Ectodermal cell (in vitro differentiated cells): ENCODE measurements around the gene SKA2.
A peak's percentile ranks its signal among the peaks of the same experiment; 100 is the strongest.
"Not testable (repeated sequence)": the region's sequence is repeated elsewhere in the genome, so short reads cannot be mapped to it uniquely, and the experiment has no call there.

Experiments used
- H3K27ac ChIP-seq: 2 replicates; pipeline ENCODE4 v1.7.0; 2013; ENCODE audit warnings: mild to moderate bottlenecking, low read depth, low read length; ENCODE audit not compliant: insufficient read depth, poor library complexity, severe bottlenecking
- H3K27me3 ChIP-seq: 2 replicates; pipeline ENCODE4 v1.7.0; 2013; ENCODE audit warnings: mild to moderate bottlenecking, low read length; ENCODE audit not compliant: insufficient read depth, control insufficient read depth, poor library complexity, severe bottlenecking
- H3K36me3 ChIP-seq: one replicate; pipeline ENCODE4 v1.7.0; 2013; ENCODE audit warnings: low read length; ENCODE audit not compliant: control insufficient read depth, insufficient read depth
- H3K4me1 ChIP-seq: one replicate; pipeline ENCODE4 v1.7.0; 2013; ENCODE audit warnings: low read length; ENCODE audit not compliant: control insufficient read depth, insufficient read depth
- H3K4me3 ChIP-seq: 2 replicates; pipeline ENCODE4 v1.7.0; 2013; ENCODE audit warnings: low read depth, low read length, control low read depth; ENCODE audit not compliant: insufficient read depth
- H3K9me3 ChIP-seq: 2 replicates; pipeline ENCODE4 v1.7.0; 2013; ENCODE audit warnings: mild to moderate bottlenecking, low read length, moderate library complexity; ENCODE audit not compliant: control insufficient read depth
- whole genome bisulfite sequencing, 2 experiments: methylation state at CpG; one replicate each; pipeline ENCODE4 v1.1.7; 2013; ENCODE audit warnings: missing lambda C conversion rate in 2 of 2; 5-methylcytosine and 5-hydroxymethylcytosine counted together

The SKA2 gene

DNA sequence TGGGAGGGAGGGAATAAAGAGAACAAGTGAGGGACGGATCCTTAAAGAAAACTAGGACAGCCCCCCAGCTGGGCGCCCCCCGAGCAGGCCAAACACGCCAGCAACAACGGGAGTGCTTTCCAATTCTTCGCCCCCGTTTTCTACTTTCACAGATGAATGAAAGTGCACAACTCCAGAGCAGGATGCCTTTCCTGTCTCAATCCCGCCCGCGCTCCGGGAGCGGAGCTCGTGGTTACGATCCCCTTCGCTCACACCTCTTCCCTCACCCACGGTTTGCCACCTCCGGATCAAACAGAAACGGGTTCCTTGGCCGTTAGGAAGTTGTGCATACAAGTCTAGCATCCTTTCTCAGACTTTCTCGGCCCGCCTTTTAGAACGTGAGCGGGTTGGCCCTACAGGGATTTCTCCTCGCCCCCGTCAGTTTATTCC lies 680 bp downstream of the SKA2 start:
- peaks cover 11% of the 10 kb centered on the region for H3K4me1 ChIP-seq
- WGBS, 2 experiments: 0% methylated on average over 25 of the region's 25 CpGs
- peak overlapping the region; percentile 70 for H3K4me3 ChIP-seq
- H3K9me3 ChIP-seq: no peaks in the 10 kb centered on the region
- H3K27me3 ChIP-seq: no peaks in the 10 kb centered on the region
- H3K27ac ChIP-seq: peak overlapping the region; percentile 99
- H3K36me3 ChIP-seq: no peaks in the 10 kb centered on the region

DNA sequence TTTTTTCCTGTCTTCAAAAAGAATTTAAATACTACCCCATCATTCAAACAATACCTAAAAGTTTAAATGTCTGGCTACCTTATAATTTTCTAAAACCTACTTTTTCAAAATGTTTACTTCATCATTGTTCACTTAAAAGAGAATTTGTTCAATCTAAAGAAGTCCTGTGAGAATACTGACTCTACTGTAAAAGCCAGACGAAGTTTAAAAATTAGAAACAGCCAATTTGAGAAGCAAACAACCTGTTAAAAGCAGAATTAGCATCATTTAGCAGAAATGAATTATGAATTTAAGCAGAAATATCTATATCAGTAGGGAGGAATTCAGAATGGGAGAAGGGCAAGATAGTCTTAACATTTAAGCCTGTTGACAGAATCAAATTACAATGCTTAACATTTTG lies 2.1 kb downstream of the SKA2 start:
- Histone ChIP-seq H3K27me3 (no peaks in the 10 kb centered on the region), H3K36me3 (no peaks in the 10 kb centered on the region), H3K27ac (no peak overlapping the region), H3K4me3 (peak overlapping the region; percentile 70), H3K9me3 (no peaks in the 10 kb centered on the region), H3K4me1 (peaks cover 11% of the 10 kb centered on the region)
- WGBS, 2 experiments: 75% methylated on average over 1 of the region's 1 CpG; no CpG with 5 or more reads in 1 of the 2 experiments

DNA sequence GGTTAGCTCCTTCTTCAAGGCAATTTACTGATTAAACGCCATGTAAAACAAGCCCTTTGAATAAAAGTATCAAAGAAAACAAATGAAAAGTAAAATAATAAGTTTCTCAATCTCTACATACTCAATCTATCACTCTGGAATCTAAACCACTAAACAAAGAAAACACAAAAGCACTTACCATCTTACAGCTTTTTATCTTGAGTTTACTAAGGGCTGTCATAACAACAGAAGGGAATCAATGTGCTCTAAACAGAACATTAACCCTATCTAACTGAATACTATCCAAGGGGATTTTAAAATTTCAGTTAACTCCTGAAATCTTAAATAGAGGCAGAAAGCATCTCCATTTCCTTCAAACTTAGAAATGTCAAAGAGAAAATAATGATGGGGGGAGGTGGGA lies 3.4 kb downstream of the SKA2 start:
- peaks cover 11% of the 10 kb centered on the region for H3K4me1 ChIP-seq
- 100% methylated on average over 1 of the region's 1 CpG; no CpG with 5 or more reads in 1 of the 2 experiments for WGBS, 2 experiments
- no peaks in the 10 kb centered on the region for H3K36me3 ChIP-seq
- H3K27ac ChIP-seq: no peak overlapping the region
- peak overlapping the region; percentile 70 for H3K4me3 ChIP-seq
- no peaks in the 10 kb centered on the region for H3K9me3 ChIP-seq
- no peaks in the 10 kb centered on the region for H3K27me3 ChIP-seq

DNA sequence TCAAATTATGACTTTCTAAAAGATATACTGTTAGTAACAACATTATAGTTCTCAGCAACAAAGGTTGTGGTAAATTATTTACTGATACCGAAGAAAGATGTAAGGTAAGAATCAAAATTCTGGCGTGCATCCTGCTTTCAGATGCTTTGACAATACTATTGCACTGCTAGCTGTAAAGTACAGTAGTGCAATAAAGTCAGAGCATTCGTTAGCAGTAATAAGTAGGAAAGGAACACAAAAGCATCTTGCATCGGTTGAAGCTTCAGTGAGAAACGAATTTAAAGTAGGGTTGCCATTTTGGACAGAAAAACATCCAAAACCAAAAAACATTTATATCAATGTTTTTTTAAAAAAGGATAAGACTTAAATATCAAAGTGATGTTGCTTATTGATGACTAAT lies 4.0 kb downstream of the SKA2 start:
- peaks cover 11% of the 10 kb centered on the region for H3K4me1 ChIP-seq
- H3K27ac ChIP-seq: no peak overlapping the region
- WGBS, 2 experiments: 89 to 95% methylated on average over 3 to 5 of the region's 5 CpGs
- H3K4me3 ChIP-seq: no peak overlapping the region
- H3K36me3 ChIP-seq: no peaks in the 10 kb centered on the region
- no peaks in the 10 kb centered on the region for H3K27me3 ChIP-seq
- no peaks in the 10 kb centered on the region for H3K9me3 ChIP-seq

DNA sequence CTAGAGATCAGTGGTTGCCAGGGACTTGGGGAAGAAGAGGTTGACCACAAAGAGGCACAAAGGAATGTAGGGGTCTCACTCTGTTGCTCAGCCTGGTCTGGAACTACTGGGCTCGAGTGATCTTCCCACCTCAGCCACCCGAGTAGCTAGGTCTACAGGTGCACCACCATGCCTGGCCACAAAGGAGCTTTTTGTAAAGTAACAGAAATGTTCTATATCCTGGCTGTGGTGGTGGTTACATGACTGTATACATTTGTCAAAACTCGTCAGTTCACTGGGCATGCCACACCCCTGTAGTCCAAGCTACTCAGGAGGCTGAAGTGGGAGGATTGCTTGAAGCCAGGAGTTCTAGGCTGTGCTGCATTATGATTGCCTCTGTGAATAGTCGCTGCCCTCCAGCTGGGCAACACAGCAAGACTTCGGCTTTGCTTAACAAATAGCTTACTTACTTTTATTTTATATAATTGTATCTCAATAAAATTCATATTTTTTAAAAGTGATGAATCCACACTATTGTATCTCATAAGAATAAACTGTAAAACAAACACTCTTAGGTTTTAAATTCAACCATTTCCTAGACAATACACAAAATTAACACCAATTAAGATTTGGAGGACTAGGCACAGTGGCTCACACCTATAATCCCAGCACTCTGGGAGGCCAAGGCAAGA lies 5.0 kb downstream of the SKA2 start:
- peaks cover 11% of the 10 kb centered on the region for H3K4me1 ChIP-seq
- no peaks in the 10 kb centered on the region for H3K36me3 ChIP-seq
- no peaks in the 10 kb centered on the region for H3K9me3 ChIP-seq
- H3K27ac ChIP-seq: no peak overlapping the region
- WGBS, 2 experiments: 95 to 98% methylated on average over 4 of the region's 5 CpGs
- no peak overlapping the region for H3K4me3 ChIP-seq
- H3K27me3 ChIP-seq: no peaks in the 10 kb centered on the region

DNA sequence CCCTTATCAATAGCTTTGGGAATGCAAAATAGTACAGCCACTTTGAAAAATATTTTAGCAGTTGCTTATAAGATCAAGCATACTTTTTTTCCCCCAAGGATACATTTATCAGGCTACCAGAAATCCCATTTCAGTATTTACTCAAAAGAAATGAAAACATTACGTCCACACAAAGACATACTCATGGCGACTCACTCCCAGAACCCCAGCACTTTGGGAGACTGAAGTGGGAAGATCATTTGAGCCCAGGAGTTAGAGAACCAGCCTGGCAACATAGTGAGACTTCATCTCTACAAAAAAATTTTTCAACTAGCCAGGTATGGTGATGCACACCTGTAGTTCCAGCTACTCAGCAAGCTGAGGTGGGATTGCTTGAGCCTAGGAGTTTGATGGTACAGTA lies 5.9 kb downstream of the SKA2 start:
- H3K27ac ChIP-seq: no peak overlapping the region
- 95 to 96% methylated on average over 2 of the region's 2 CpGs for WGBS, 2 experiments
- no peaks in the 10 kb centered on the region for H3K27me3 ChIP-seq
- H3K9me3 ChIP-seq: no peaks in the 10 kb centered on the region
- H3K36me3 ChIP-seq: no peaks in the 10 kb centered on the region
- H3K4me1 ChIP-seq: peaks cover 11% of the 10 kb centered on the region
- no peak overlapping the region for H3K4me3 ChIP-seq

DNA sequence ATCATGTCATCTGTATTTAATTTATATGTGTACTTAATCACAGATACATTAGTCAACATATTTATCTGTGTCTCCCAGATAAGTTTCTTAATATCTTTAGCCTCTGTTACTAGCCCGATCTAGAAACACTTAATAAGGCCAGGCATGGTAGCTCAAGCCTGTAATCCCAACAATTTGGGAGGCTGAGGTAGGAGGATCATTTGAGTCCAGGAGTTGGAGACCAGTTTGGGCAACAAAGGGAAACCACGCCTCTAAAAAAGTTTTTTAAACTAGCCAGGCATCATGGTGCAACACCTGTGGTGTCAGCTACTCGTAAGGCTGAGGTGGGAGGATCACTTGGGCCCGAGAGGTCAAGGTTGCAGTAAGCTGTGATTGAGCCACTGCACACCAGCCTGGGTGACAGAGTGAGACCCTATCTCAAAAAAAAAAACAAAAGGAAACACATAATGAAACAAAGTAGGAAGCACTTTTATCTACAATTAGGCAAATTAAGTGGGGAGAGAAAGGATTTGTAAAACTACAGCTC lies 9.4 kb downstream of the SKA2 start:
- no peaks in the 10 kb centered on the region for H3K27me3 ChIP-seq
- no peaks in the 10 kb centered on the region for H3K4me1 ChIP-seq
- H3K36me3 ChIP-seq: no peaks in the 10 kb centered on the region
- 92 to 97% methylated on average over 4 of the region's 4 CpGs for WGBS, 2 experiments
- no peak overlapping the region for H3K4me3 ChIP-seq
- H3K27ac ChIP-seq: no peak overlapping the region
- H3K9me3 ChIP-seq: no peaks in the 10 kb centered on the region

DNA sequence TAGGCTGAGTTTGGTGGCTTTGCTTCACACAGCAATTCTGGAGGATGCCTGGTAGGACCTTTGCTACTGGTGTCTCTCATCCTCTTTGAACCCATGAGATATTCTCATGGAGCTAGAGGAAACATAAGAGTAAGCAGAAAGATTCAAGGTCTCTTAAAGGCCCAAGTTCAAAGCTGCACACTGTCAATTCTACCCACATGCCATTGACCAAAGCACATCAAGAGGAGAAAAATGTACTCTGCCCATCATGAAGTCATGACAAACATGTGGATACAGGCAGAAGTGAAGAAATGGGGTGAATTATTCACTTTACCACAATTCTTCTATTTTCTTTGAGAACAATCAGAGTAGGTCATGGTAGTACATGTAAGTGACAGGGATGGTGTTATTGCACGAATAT lies 13.1 kb downstream of the SKA2 start:
- Histone ChIP-seq H3K4me3 (no peak overlapping the region), H3K27ac (no peak overlapping the region), H3K36me3 (no peaks in the 10 kb centered on the region), H3K27me3 (no peaks in the 10 kb centered on the region), H3K9me3 (no peaks in the 10 kb centered on the region), H3K4me1 (no peaks in the 10 kb centered on the region)
- 96 to 100% methylated on average over 1 of the region's 1 CpG for WGBS, 2 experiments

DNA sequence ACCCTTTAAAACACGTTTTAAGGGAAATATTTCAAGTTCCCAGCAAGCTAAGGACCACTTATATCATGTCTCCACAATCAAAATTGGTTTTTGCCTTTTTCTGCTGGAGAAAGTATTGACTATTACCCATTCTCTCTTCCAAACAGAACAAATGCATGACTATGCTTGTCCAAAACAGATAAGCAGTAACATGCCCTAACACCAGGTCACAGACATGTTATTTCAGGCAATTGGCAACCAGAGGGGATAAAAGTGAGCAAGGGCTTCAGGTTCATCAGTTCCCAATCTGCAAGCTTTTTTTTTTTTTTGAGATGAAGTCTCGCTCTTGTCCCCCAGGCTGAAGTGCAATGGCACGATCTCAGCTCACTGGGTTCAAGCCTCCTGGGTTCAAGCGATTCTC lies 15.0 kb downstream of the SKA2 start:
- Histone ChIP-seq H3K27me3 (no peaks in the 10 kb centered on the region), H3K27ac (no peak overlapping the region), H3K4me3 (no peak overlapping the region), H3K4me1 (no peaks in the 10 kb centered on the region), H3K36me3 (no peaks in the 10 kb centered on the region), H3K9me3 (no peaks in the 10 kb centered on the region)
- WGBS, 2 experiments: 91 to 99% methylated on average over 4 of the region's 4 CpGs

DNA sequence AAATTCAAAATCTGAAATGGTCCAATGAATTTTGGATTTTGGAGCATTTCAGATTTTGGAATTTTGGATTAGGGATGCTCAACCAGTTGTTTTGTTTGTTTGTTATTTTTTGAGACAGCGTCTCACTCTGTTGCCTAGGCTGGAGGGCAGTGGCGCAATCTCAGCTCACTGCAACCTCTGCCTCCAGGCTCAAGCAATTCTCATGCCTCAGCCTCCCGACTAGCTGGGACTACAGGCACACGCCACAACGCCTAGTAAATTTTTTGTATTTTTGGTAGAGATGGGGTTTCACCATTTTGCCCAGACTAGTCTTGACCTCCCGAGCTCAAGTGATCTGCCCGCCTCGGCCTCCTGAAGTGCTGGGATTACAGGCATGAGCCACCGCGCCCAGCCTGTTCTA lies 16.6 kb downstream of the SKA2 start:
- not testable (repeated sequence) for H3K4me3 ChIP-seq, H3K27ac ChIP-seq, H3K27me3 ChIP-seq, H3K9me3 ChIP-seq, H3K4me1 ChIP-seq, H3K36me3 ChIP-seq
- 93 to 94% methylated on average over 10 of the region's 10 CpGs for whole genome bisulfite sequencing, 2 experiments
